ENCODE results near the gene DCDC2C.

DCDC2C gene

DNA sequence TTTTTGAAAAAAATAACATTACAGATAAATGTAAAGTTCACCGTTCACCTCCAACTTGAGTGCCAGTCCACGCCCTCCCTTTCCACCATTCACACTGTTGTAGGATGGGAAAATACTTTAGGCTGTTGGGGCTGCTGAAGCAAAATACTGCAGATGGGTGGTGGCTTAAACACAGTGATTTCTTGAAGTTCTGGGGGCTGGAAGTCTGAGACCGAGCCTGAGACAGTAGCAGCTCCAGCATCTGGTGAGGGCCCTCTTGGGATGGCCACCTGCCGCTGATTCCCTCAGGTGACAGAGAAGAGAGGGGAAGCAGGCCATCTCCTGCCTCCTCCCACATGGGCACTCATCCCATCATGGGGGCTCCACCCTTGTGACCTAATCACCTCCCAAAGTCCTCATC lies 27.7 kb upstream of the DCDC2C start:
- no peak for DNase-seq (ENCODE audit: low spot score)

DNA sequence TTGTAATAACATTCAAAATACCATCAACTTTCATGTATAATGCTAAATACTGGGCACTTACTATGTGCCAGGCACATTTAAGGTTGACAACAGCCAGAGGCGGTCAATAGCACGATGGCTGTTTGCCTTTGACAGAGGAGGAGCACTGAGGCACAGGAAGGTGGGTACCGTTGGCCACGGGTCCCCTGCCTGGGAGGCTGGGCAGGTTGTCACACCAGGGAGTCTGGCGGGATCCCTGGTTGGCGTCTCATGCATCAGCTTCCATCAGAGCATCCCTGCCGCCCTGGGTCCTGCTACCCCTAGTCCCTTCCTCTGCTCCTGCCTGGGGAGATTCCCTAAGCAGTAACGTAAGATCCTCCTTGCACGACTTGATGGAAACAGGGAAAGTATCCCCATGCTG lies 25.9 kb upstream of the DCDC2C start:
- DNase-seq (ENCODE audit: low spot score): no peak
- TF ChIP-seq, protein P1, sequence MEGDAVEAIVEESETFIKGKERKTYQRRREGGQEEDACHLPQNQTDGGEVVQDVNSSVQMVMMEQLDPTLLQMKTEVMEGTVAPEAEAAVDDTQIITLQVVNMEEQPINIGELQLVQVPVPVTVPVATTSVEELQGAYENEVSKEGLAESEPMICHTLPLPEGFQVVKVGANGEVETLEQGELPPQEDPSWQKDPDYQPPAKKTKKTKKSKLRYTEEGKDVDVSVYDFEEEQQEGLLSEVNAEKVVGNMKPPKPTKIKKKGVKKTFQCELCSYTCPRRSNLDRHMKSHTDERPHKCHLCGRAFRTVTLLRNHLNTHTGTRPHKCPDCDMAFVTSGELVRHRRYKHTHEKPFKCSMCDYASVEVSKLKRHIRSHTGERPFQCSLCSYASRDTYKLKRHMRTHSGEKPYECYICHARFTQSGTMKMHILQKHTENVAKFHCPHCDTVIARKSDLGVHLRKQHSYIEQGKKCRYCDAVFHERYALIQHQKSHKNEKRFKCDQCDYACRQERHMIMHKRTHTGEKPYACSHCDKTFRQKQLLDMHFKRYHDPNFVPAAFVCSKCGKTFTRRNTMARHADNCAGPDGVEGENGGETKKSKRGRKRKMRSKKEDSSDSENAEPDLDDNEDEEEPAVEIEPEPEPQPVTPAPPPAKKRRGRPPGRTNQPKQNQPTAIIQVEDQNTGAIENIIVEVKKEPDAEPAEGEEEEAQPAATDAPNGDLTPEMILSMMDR (IDR thresholded peaks at IDR 0.05; ENCODE audit: extremely low read depth, missing control alignments): no peak

More for the DNA sequence above, 27.7 kb upstream of the DCDC2C start:
- TF ChIP-seq, protein P1 (IDR thresholded peaks at IDR 0.05; ENCODE audit: extremely low read depth, missing control alignments): no peak

DNA sequence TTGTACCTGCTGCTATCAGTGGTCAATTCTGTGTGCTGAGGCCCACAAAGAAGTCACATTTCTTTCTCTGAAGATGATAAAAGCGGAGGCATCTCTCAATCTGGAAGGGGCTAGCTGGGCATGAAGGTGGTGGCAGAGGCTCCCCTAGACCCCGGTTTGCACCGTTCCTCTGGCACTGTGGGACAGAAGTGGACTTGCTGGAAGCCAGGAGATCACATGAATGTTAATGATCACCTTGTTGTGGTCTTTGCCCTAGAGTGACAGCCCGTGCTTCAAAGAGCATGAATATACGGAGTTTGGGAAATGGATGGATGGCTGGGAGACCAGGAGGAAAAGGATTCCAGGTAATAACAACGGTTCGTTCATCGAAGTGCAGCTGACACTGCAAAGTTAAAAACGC lies 25.2 kb upstream of the DCDC2C start:
- DNase-seq (ENCODE audit: low spot score): no peak
- TF ChIP-seq, protein P1 (IDR thresholded peaks at IDR 0.05; ENCODE audit: extremely low read depth, missing control alignments): no peak

DNA sequence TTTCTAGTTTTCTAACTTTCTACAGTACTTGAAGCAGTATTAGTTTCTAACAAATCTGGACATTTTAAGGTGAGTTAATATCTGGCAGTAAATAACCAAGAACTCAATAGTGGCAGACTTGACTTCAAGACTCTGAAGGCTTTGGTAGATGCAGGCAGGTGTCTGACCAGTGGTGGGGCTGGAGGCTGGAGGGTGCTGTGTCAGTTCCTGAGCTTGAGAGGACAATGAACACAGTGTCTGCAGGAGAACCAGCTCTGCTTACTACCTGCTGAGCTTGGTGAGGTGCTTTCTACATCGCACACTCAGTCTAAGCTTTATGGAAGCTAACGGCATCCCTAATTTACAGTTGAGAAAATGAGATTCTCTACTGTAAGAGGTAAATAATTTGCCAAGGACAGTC lies 24.2 kb upstream of the DCDC2C start:
- no peak for DNase-seq (ENCODE audit: low spot score)
- TF ChIP-seq, protein P1 (IDR thresholded peaks at IDR 0.05; ENCODE audit: extremely low read depth, missing control alignments): no peak

DNA sequence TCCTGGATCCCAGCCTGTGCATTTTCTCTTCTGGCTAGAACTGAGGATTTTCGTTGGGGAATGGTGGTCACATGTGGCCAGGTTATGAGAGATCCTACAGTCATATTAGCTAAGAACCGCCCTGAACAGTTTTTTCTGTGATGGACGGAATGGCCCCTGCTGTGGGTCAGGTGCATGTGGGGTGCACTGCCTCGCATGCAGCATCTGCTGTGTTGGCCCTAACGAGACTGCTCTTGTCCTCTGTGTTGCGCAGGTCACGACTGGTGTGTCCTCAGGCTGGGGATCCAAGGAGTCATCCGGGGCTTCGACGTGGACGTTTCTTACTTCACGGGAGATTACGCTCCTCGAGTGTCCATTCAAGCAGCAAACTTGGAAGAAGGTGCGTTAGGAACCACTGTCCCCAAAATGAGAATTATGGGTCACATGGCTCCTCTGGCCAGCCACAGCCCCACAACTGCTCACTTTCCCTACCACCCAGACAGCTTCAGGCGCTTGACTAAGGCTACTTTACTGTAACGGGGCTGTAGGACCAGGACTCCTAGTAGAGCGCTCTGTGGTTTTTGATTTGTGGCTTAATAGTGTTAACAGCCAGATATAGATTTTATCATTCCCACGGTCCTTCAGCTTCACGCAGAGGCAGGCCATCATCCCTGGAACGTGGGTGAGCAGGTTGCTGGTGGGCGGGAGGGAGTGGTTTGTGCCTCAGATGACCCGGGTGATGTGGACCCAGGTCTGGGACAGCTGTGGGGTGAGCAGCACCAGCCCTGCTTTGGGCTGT lies 23.6 kb upstream of the DCDC2C start:
- TF ChIP-seq, protein P1 (IDR thresholded peaks at IDR 0.05; ENCODE audit: extremely low read depth, missing control alignments): no peak
- DNase-seq (ENCODE audit: low spot score): no peak

DNA sequence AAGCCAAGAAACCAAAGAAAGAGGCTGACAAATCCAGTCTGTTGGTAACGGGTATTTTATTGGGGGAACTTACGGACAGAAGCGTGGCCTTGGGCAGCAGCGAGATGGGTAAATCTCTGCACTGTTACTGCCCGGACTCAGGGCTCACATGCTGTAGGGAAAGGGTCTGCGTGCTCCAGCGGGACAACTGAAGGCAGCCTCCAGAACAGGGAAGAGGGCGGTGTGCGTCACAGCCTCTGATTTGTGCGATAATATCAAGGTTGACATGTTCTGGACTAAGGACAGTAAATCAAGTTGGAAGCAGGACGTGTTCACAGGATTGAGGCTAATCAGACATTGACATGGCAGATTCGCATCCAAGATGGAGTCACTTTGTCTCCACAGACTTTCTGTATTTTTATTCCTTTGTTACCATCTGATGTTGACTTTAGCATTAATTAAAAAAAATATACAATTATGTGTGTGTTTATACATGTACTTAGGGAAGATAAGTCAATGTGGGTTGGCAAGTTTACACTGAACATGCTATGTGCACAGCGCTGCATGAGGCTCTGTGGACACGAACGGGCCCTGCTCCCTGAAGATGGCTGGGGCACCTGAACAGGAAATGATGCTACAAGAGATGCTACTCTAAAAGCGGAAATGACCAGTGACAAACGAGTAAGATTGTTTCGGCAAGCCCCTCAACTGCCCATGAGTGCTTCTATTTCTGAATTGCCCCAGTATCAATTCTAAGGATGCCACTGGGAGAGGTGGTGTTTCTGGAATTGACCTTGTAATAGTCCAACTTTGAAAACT lies 22.6 kb upstream of the DCDC2C start:
- TF ChIP-seq, protein P1 (IDR thresholded peaks at IDR 0.05; ENCODE audit: extremely low read depth, missing control alignments): no peak
- DNase-seq (ENCODE audit: low spot score): no peak

DNA sequence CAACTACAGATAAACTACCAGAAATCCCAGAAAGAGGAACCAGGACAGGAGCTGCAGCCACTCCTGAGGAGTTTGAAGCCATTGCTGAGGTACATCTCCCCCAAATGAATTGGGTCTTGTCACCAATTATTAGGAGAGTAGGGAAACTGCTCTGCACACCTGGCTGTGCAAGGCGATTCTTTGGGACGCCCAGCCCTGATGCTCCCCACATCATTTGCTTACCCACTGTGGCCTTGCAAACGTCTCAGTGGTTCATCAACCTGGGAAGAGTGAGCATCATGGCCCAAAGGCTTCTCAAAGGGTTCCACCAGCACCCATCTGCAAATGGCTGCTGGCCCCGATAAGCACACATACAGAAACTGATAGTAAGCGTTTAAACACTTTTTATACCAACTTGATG lies 21.8 kb upstream of the DCDC2C start:
- no peak for DNase-seq (ENCODE audit: low spot score)
- TF ChIP-seq, protein P1 (IDR thresholded peaks at IDR 0.05; ENCODE audit: extremely low read depth, missing control alignments): no peak
